IMR-90 (cell line): ENCODE results near the gene BTBD10. TPM values are rescaled to one million over a fixed set of nuclear protein-coding genes. Genes with fewer than 3 reads are reported as not detected.

Experiments used
- ATAC-seq: fragments of 200-7000 bp; cut with Tn5 transposase; 2 replicates; pipeline ENCODE4 v1.9.1; 2020; ENCODE audit warnings: low read depth, mild to moderate bottlenecking, moderate library complexity
- BruUV-seq: library from RNA; stranded (reverse); fragments of 400-500 nt; replicated peaks from 2 replicates; lab custom pipeline; 2021; lab: Mats Ljungman, UMichigan
- CTCF ChIA-PET: fragments of 300-600 bp; formaldehyde crosslinking; extraction: SDS; loops from one replicate; lab custom pipeline; 2021; ENCODE audit warnings: antibody characterized with exemption; lab: Yijun Ruan, JAX
- POLR2A ChIA-PET: fragments of 300-600 bp; sonication (Branson Sonifier 250); formaldehyde crosslinking; loops from one replicate; lab custom pipeline; 2022; ENCODE audit warnings: antibody characterized with exemption; ENCODE audit not compliant: unreplicated experiment; lab: Charles Lee
- DNase-seq: peaks from one replicate; pipeline ENCODE4 v3.0.0; 2013
- H2AFZ ChIP-seq: replicated peaks from 2 replicates; pipeline ENCODE3; 2013; ENCODE audit warnings: low read length, mild to moderate bottlenecking; ENCODE audit not compliant: poor library complexity
- H2AK5ac ChIP-seq: 2 replicates; pipeline ENCODE4 v1.6.1; 2013; ENCODE audit warnings: low read depth, low read length, inconsistent platforms
- H2AK9ac ChIP-seq: replicated peaks from 2 replicates; pipeline ENCODE3; 2013; ENCODE audit warnings: mild to moderate bottlenecking, low read depth, low read length, moderate library complexity; ENCODE audit not compliant: poor library complexity
- H2BK120ac ChIP-seq: 2 replicates; pipeline ENCODE4 v1.6.1; 2013; ENCODE audit warnings: low read depth, low read length, inconsistent platforms
- H2BK15ac ChIP-seq: 3 replicates; pipeline ENCODE4 v1.6.1; 2013; ENCODE audit warnings: low read depth, low read length, inconsistent platforms
- H2BK20ac ChIP-seq: 2 replicates; pipeline ENCODE4 v1.6.1; 2013; ENCODE audit warnings: low read depth, mild to moderate bottlenecking, inconsistent platforms, low read length, moderate library complexity
- H2BK5ac ChIP-seq: 2 replicates; pipeline ENCODE4 v1.6.1; 2013; ENCODE audit warnings: mild to moderate bottlenecking, low read depth, low read length, inconsistent platforms; ENCODE audit not compliant: poor library complexity, severe bottlenecking
- H3K14ac ChIP-seq: replicated peaks from 2 replicates; pipeline ENCODE4 v1.6.1; 2013; ENCODE audit warnings: low read depth, low read length, inconsistent platforms
- H3K18ac ChIP-seq: 2 replicates; pipeline ENCODE4 v1.6.1; 2013; ENCODE audit warnings: low read depth, low read length, control low read depth
- H3K23ac ChIP-seq: 2 replicates; pipeline ENCODE4 v1.6.1; 2013; ENCODE audit warnings: low read depth, low read length, inconsistent platforms
- H3K27ac ChIP-seq: 2 replicates; pipeline ENCODE4 v1.5.1; 2013; ENCODE audit warnings: mild to moderate bottlenecking, control low read depth, low read length; ENCODE audit not compliant: insufficient read depth
- H3K27me3 ChIP-seq: 2 replicates; pipeline ENCODE4 v1.6.1; 2013; ENCODE audit warnings: low read length; ENCODE audit not compliant: control insufficient read depth, insufficient read depth
- H3K36me3 ChIP-seq: 2 replicates; pipeline ENCODE4 v1.6.1; 2013; ENCODE audit warnings: low read length, mixed read lengths; ENCODE audit not compliant: control insufficient read depth, insufficient read depth
- H3K4ac ChIP-seq: 2 replicates; pipeline ENCODE4 v1.6.1; 2013; ENCODE audit warnings: low read depth, low read length, inconsistent platforms
- H3K4me1 ChIP-seq: 2 replicates; pipeline ENCODE4 v1.6.1; 2013; ENCODE audit warnings: low read length, mixed read lengths; ENCODE audit not compliant: control insufficient read depth, insufficient read depth
- H3K4me2 ChIP-seq: 2 replicates; pipeline ENCODE4 v1.6.1; 2013; ENCODE audit warnings: low read depth, mild to moderate bottlenecking, control low read depth, low read length, moderate library complexity
- H3K4me3 ChIP-seq: 2 replicates; pipeline ENCODE4 v1.5.1; 2013; ENCODE audit warnings: low read depth, mild to moderate bottlenecking, control low read depth, low read length, moderate library complexity; ENCODE audit not compliant: insufficient read depth
- H3K56ac ChIP-seq: 2 replicates; pipeline ENCODE4 v1.6.1; 2013; ENCODE audit warnings: low read length, inconsistent platforms; ENCODE audit not compliant: insufficient read depth; ENCODE audit errors: extremely low read depth
- H3K79me1 ChIP-seq, 2 experiments: 2 replicates each; pipeline ENCODE4 v1.6.1; 2013; ENCODE audit warnings: low read length in 2 of 2, inconsistent platforms in 1 of 2, low read depth in 1 of 2
- H3K9ac ChIP-seq: 2 replicates; pipeline ENCODE4 v1.6.1; 2013; ENCODE audit warnings: low read depth, low read length, control low read depth
- H3K9me1 ChIP-seq: 2 replicates; pipeline ENCODE4 v1.6.1; 2013; ENCODE audit warnings: low read length, inconsistent platforms; ENCODE audit not compliant: insufficient read depth
- H3K9me3 ChIP-seq: 2 replicates; pipeline ENCODE4 v1.6.1; 2013; ENCODE audit warnings: low read length; ENCODE audit not compliant: control insufficient read depth, insufficient read depth
- H4K20me1 ChIP-seq: 2 replicates; pipeline ENCODE4 v1.6.1; 2013; ENCODE audit warnings: low read length, inconsistent platforms; ENCODE audit not compliant: insufficient read depth
- H4K5ac ChIP-seq: 2 replicates; pipeline ENCODE4 v1.6.1; 2013; ENCODE audit warnings: mild to moderate bottlenecking, low read depth, low read length, control low read depth
- H4K8ac ChIP-seq, 2 experiments: 2 replicates each; pipeline ENCODE4 v1.6.1; 2013; ENCODE audit warnings: low read depth in 2 of 2, low read length in 2 of 2, control low read depth in 1 of 2, inconsistent platforms in 1 of 2
- H4K91ac ChIP-seq: 2 replicates; pipeline ENCODE4 v1.6.1; 2013; ENCODE audit warnings: low read depth, low read length, inconsistent platforms; ENCODE audit not compliant: insufficient read depth
- BHLHE40 ChIP-seq: fragments of 150-350 bp; IDR thresholded peaks from 2 replicates; pipeline ENCODE4 v1.6.1; 2016; ENCODE audit warnings: mild to moderate bottlenecking, low read depth, low read length
- CEBPB ChIP-seq: IDR thresholded peaks from 2 replicates; pipeline ENCODE4 v1.6.1; 2012; ENCODE audit warnings: low read depth, low read length, improper control_type of control experiment
- CHD1 ChIP-seq: IDR thresholded peaks from 2 replicates; pipeline ENCODE4 v1.6.1; 2012; ENCODE audit warnings: low read depth, low read length, improper control_type of control experiment
- CTCF ChIP-seq: conservative IDR thresholded peaks from 2 replicates; pipeline ENCODE4 v1.5.1; 2012; ENCODE audit warnings: mild to moderate bottlenecking, low read depth, low read length, improper control_type of control experiment
- ELK1 ChIP-seq: fragments of 150-350 bp; IDR thresholded peaks from 2 replicates; pipeline ENCODE4 v1.6.1; 2016; ENCODE audit warnings: low read depth, mild to moderate bottlenecking, low read length, moderate library complexity, borderline replicate concordance
- FOS ChIP-seq: fragments of 150-350 bp; IDR thresholded peaks from 2 replicates; pipeline ENCODE4 v1.6.1; 2016; ENCODE audit warnings: low read depth, low read length
- MAFK ChIP-seq: IDR thresholded peaks from 2 replicates; pipeline ENCODE4 v1.6.1; 2012; ENCODE audit warnings: low read depth, low read length, improper control_type of control experiment
- MAZ ChIP-seq: IDR thresholded peaks from 2 replicates; pipeline ENCODE4 v1.6.1; 2012; ENCODE audit warnings: low read depth, mild to moderate bottlenecking, low read length, improper control_type of control experiment, moderate library complexity, borderline replicate concordance
- MXI1 ChIP-seq: IDR thresholded peaks from 2 replicates; pipeline ENCODE4 v1.6.1; 2012; ENCODE audit warnings: low read depth, mild to moderate bottlenecking, low read length, moderate library complexity, borderline replicate concordance
- NFE2L2 ChIP-seq: fragments of 150-350 bp; IDR thresholded peaks from 2 replicates; pipeline ENCODE4 v1.6.1; 2016; ENCODE audit warnings: low read depth, mild to moderate bottlenecking, low read length
- POLR2A ChIP-seq: IDR thresholded peaks from 2 replicates; pipeline ENCODE4 v1.6.1; 2012; ENCODE audit warnings: mild to moderate bottlenecking, low read depth, low read length
- RAD21 ChIP-seq: IDR thresholded peaks from 2 replicates; pipeline ENCODE4 v1.6.1; 2012; ENCODE audit warnings: low read length, improper control_type of control experiment
- RCOR1 ChIP-seq: IDR thresholded peaks from 2 replicates; pipeline ENCODE4 v1.6.1; 2012; ENCODE audit warnings: mild to moderate bottlenecking, low read length, improper control_type of control experiment; ENCODE audit not compliant: insufficient replicate concordance
- RFX5 ChIP-seq: IDR thresholded peaks from 2 replicates; pipeline ENCODE4 v1.8.0; 2012; ENCODE audit warnings: low read depth, mild to moderate bottlenecking, low read length, moderate library complexity
- SMC3 ChIP-seq: fragments of 150-350 bp; IDR thresholded peaks from 2 replicates; pipeline ENCODE4 v1.6.1; 2016; ENCODE audit warnings: low read depth, mild to moderate bottlenecking, antibody characterized with exemption, low read length, moderate library complexity
- USF2 ChIP-seq: fragments of 150-350 bp; IDR thresholded peaks from 2 replicates; pipeline ENCODE4 v1.6.1; 2017; ENCODE audit warnings: mild to moderate bottlenecking, antibody characterized with exemption, low read length, low read depth
- WGBS, 2 experiments: methylation state at CpG; one replicate each; pipeline versions ENCODE4 v1.1.5 to v1.1.7; 2013; ENCODE audit warnings: missing lambda C conversion rate in 2 of 2; ENCODE audit not compliant: insufficient read length in 1 of 2; ENCODE audit errors: extremely low coverage in 2 of 2; 5-methylcytosine and 5-hydroxymethylcytosine counted together
- dilution Hi-C: fragments of 300-500 bp; cut with HindIII; formaldehyde crosslinking; loops from one replicate; pipeline ENCODE4 v1.14.3; 2018; ENCODE audit warnings: low sequenced_read_pairs; ENCODE audit not compliant: unreplicated experiment
- in situ Hi-C: fragments of 300-500 bp; cut with MboI; formaldehyde crosslinking; loops from 3 replicates; pipeline ENCODE4 v1.14.3; 2019; ENCODE audit warnings: low sequenced_read_pairs, inconsistent platforms, mixed read lengths
- intact Hi-C: fragments of 100-400 bp; cut with micrococcal nuclease; formaldehyde crosslinking; loops from 2 replicates; pipeline ENCODE4 v1.10.0; 2022
- polyA plus RNA-seq, 3 experiments: library from polyadenylated mRNA; depleted of rRNA; stranded (reverse); fragments of >200 nt; gene quantifications; 2 replicates each; pipeline ENCODE4 v1.2.3, GENCODE V29; 2012; ENCODE audit warnings: low replicate concordance in 1 of 3
- total RNA-seq: library from RNA; depleted of rRNA; stranded (reverse); fragments of >200 nt; gene quantifications from 2 replicates; pipeline ENCODE4 v1.2.3, GENCODE V29; 2012

BTBD10 gene
- total and polyA plus RNA-seq, 2 of the 4 experiments (the other 2 are of a cell fraction) = 32.5 to 59.9 TPM

- no CpG with 5 or more reads among the region's 5 CpGs for WGBS, 2 experiments
- H2AK9ac ChIP-seq = no peak overlapping the region
- H2BK5ac ChIP-seq = no peak overlapping the region
- dilution Hi-C loops (no loop called here), intact Hi-C loops (loop anchor here (10.0 kb wide), 1 partner anchor 194 kb away; the partner anchor contains the start of gene BMAL1), in situ Hi-C loops (no loop called here)
- no peaks in the 10 kb centered on the region for H3K9me1 ChIP-seq
- CTCF ChIA-PET = no interaction called here
- H2BK120ac ChIP-seq = no peak overlapping the region
- H3K79me1 ChIP-seq = peaks cover 0 to 4% of the 10 kb centered on the region in 2 experiments; a peak in 1 of 4 replicates
- no peak overlapping the region for H3K56ac ChIP-seq
- no peak overlapping the region for H2AFZ ChIP-seq
- H4K5ac ChIP-seq = no peak overlapping the region
- no peak overlapping the region for H2AK5ac ChIP-seq
- H3K23ac ChIP-seq = no peak overlapping the region
- no peak overlapping the region for H3K14ac ChIP-seq
- H4K8ac ChIP-seq = no peak overlapping the region
- H3K4ac ChIP-seq = no peak overlapping the region
- no peak for DNase-seq
- no peak for TF ChIP-seq ELK1
- no peak for TF ChIP-seq FOS
- TF ChIP-seq RFX5 = no peak
- no peak for TF ChIP-seq POLR2A
- TF ChIP-seq USF2 = no peak
- TF ChIP-seq SMC3 = no peak
- no peak for TF ChIP-seq CTCF
- TF ChIP-seq MAFK = no peak
- TF ChIP-seq MAZ = no peak
- TF ChIP-seq BHLHE40 = no peak
- no peak for TF ChIP-seq CHD1
- no peak for TF ChIP-seq CEBPB
- no peak for TF ChIP-seq NFE2L2
- no peak for TF ChIP-seq MXI1
- no peak for TF ChIP-seq RAD21
- TF ChIP-seq RCOR1 = no peak
- H3K18ac ChIP-seq = no peak overlapping the region
- H4K20me1 ChIP-seq = no peaks in the 10 kb centered on the region
- no peak overlapping the region for H3K27ac ChIP-seq
- H3K9ac ChIP-seq = no peak overlapping the region
- ATAC-seq = no peak
- no peaks in the 10 kb centered on the region; the same call in 1 of the 2 replicates for H3K9me3 ChIP-seq
- H3K36me3 ChIP-seq = no peaks in the 10 kb centered on the region
- H2BK20ac ChIP-seq = no peak overlapping the region
- BruUV-seq = no TSS peak
- no peak overlapping the region for H4K91ac ChIP-seq
- peaks cover 26% of the 10 kb centered on the region for H3K27me3 ChIP-seq
- H2BK15ac ChIP-seq = no peak overlapping the region
- H3K4me1 ChIP-seq = peaks cover 2% of the 10 kb centered on the region
- POLR2A ChIA-PET = no interaction called here
- no peak overlapping the region for H3K4me2 ChIP-seq
- no peak overlapping the region for H3K4me3 ChIP-seq
Measured at GRCh38 chr11:13468750-13469149, 5.7 kb upstream of the BTBD10 start.
